Activated gamma-delta T cell (primary cell): ENCODE results near the gene NRN1L.
"Not testable (repeated sequence)": the region's sequence is repeated elsewhere in the genome, so short reads cannot be mapped to it uniquely, and the experiment has no call there.

Experiments
- DNase-seq: peaks from one replicate; lab custom pipeline; 2025; lab: John Stamatoyannopoulos, UW

Gene NRN1L

DNA sequence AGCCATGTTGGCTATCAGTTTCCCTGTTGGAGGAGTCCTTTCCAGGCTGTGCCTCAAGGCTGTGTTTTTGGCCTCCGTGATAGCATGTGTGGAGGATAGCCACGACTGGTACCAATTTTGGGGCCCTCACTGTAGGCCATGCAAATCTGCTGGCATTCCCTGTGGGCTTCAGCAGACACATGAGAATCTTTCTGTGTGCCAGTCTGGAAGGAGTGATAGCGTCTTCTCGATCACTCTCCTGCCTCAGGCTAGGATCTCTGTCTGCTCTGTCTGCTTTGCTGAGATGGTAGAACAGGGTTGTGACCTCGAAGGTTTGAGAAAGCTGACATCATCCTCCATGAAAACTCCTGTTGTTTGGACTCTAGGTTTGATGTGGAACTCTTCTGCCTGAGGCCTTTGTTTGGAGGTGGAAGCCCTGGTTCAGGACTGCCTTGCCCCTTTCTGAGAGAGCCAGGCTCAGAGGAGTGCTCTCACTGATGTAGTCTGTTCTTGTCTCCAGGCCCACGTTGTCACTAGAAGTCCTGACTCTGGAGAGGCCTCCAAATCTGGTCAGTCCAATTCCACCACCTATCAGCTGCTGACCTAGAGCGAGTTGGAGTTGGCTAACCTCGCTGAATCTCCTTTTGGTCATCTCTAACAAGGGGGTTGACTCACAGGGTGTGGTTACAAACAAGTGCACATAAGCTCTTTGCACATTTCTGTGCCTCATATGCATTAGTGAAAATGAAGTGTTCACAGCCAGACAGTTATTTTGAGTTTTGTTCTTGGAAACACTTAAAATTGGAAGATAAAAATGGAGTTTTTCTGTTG is 23.9 kb upstream of the NRN1L start:
- DNase-seq = no peak

- DNase-seq = no peak
Measured at GRCh38 chr16:67861877-67862276, 22.8 kb upstream of the NRN1L start.

DNA sequence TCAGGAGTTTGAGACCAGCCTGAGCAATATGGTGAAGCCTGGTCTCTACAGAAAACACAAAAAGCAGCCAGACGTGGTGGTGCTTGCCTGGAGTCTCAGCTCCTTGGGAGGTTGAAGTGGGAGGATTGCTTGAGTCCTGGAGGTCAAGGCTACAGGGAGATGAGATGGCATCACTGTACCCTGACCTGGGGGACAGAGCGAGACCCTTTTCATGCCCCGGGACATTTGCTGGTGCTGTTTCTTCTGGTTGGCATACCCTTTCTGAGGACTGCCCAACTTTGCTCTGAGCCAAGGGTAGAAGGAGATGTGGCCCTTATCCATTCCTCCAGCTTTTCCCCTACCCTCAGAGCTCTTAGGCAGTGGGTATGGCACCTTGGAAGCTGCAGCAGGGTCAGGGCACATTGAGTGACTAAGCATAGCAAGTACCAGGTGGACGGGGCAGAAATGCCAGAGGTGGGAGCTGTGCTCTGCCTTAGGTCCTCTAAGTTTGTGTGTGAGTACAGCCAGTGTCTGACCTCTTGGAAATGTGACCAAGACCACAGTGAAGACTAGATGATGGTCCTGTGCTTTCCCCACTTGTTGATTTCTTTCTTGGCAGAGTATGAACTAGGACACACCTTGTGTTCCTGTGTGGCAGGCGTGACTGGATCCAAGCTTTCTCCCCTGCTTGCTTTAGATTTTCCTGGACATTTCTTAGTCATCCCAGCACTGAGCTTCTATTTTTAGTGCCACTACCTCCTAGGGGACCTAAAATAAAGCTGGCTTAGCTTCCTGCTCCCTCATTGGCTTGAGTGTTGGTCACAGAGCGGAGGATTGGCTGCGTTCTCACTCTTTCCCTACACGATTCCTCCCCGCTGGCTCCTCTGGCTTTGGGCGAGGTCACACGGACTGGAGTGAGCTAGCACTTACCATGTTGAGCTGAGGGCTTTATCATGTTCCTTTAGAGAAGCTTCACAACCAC is 21.8 kb upstream of the NRN1L start:
- DNase-seq = no peak

DNA sequence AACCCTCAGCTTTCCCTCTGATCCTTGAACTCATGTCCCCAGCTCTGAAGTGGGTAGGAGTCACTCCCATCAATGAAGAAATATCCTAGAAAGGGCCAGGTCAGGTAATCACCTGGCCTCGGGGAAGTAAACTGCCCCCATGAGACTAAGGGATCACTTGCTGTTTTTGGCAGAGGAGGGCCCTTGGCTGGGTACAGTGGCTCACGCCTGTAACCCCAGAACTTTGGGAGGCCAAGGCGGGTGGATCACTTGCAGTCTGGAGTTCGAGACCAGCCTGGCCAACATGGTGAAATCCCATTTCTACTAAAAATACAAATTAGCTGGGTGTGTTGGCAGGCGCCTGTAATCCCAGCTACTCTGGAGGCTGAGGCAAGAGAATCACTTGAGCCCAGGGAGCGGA is 20.6 kb upstream of the NRN1L start:
- DNase-seq = not testable (repeated sequence)

DNA sequence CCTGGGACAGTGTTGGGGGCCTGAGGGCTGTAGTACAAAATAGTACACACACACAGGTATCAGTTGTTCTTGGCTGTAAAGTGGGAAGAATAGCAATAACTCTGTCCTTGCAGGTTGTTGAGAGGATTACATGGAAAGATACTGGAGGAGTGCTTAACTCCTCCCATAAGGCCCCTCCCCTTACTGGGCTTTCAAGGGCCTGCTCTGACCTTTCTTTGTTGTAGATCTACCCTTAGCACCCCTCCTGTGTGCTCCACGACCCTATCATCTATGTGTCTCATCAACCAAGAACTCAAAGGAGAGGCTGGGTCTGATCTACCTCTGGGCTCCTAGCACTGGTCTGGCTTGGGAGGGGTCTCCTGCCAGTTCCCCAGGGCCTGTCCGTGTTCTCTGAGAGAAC is 20.1 kb upstream of the NRN1L start:
- no peak for DNase-seq

- no peak for DNase-seq
Measured at GRCh38 chr16:67865318-67865717, 19.4 kb upstream of the NRN1L start.

- DNase-seq = no peak
Measured at GRCh38 chr16:67868290-67868689, 16.4 kb upstream of the NRN1L start.

- no peak for DNase-seq
Measured at GRCh38 chr16:67869653-67870052, 15.0 kb upstream of the NRN1L start.

DNA sequence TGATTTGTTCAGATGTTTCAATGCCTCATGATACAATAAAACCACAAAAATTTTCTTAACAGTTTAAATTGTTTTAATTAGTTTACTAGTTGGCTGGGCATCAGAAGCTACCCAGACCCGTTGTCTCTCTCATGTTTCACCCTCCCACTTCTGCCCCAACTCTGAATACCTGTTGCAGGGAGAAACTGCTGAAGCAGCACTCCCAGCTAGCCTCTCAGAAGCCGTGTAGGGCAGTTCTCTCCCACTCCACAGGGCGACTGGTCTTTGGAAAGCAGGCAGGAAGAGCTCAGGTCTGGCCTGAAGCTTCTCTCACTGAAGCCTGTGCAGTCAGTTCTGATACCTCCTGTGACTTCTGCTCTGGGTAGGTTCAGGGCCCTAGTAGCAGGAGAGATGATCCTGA is 13.4 kb upstream of the NRN1L start:
- no peak for DNase-seq

DNA sequence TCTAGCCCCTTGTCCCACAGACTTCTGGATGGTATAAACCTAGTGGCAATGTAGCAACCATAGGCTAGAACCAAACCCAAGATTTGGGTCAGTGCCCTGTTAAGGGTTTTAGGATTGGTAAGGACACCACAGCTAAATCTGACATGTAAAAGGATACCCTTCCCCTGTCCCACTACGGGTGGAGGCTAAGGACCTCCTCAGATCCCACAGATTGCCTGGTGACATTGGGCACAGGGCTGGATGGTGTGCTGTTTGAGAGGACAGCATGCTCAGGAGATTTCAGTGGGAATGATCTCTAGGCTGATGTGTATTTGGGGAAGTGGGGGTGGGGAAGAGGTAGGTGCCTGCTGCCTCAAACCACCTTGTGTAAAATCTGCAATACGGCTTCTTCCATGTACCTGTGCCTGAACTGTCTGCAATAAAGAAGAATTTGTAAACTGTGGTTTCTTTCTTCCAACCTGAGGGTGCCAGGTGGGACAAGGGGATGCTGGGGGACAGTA is 12.5 kb upstream of the NRN1L start:
- no peak for DNase-seq

DNA sequence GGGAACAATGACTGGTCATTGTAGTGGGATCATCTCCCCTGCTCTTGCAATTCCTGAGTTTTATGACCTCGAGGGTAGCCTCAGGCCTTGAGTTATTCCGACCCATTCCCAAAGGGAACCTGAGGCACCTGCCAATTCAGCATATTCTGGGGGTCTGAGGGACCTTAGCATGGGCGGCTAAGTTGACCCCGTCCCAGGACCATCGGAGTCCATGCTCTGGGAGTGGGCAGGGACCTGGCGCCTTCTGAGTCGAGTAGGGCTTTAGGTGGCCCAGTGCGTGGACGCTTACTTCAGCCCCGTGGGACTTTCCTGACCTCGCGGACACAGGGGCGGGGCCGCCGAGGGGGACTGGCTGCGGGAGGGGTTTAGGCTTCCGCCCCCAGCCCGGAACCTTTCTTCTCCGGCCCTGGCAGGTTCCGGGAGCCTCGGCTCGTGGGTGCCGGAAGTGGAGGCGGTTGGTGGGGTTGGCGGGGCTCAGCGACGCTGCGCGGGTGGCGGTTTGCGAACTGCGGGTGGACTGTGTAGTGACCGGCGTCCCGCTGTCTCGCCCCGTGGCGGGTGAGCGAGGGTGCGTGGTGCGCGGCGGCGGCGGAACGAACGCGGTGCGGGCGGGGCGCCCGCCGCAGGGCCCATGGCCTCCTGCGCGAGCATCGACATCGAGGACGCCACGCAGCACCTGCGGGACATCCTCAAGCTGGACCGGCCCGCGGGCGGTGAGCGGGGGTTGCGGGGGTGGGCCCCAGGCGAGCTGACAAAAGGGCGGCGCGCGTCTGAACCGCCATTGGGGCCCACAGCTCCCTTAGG is 11.9 kb upstream of the NRN1L start, which contains the start of gene EDC4:
TSS of gene EDC4 (plus strand) at position 422 of the 804 bp plus-strand sequence. CDS start at position 632, 210 bp downstream.
- peak; percentile 75 for DNase-seq

DNA sequence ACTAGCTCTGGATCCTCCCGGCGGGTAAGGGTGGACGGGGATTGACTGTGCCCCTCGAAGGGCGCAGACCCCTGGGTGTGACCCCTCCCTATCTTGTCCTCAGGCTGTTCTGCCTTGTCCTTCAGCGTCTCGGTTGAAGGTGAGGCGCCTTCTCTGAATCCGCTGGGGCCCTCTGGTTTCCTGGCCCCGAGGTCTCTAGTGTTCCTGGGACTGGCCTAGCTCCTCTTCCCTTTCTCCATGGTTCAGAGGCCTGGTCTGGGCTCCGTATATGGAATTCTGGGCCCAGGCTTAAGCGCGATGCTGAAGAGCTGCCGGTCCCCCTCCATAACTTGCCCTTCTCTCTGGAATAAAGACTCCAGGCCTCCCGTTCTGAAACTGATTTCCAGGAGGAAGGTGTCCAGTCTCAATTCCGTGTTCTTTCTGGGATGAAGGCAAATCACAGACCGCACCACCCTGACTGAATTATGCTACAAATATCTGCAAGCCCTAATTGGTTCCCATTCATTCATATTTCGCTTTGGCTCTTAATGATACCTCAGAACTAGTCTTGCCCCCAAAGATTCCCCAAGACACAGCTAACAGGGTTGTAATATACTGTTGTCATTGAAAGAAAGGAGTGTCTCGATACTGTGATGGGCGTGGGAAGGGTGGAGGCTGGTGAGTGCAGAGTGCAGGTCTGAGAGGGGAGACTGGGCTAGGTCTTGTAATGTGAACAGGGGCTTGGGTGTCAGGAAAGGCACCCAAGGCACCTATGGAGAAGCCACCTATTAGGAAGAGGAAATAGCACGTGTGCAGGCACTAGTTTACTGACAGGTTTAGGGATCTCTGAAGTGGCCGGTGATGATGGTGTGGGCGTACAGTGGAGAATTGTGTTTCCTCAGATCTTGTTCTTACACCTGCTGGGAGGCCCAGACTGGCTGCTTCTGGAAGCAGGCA is 11.0 kb upstream of the NRN1L start:
- DNase-seq = no peak

DNA sequence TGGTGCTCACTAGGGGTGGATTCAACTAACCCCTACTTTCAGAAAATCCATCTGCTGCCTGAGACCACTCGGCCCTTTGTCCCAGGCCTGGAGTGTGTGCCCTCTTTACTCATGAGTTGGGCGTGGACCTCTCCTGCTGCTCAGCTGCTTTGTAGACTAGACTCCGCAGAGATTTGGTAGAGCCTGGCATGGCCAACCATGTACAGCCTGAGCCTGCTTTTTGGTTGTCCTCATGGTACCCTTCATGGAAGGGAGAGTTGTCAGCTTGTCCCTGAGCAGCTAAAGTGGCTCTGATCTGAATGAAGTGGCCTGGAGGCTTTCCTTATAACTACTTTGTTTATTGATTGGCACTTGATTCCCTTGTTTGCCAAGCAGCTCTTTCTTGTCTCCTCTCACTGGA is 10.3 kb upstream of the NRN1L start:
- no peak for DNase-seq

DNA sequence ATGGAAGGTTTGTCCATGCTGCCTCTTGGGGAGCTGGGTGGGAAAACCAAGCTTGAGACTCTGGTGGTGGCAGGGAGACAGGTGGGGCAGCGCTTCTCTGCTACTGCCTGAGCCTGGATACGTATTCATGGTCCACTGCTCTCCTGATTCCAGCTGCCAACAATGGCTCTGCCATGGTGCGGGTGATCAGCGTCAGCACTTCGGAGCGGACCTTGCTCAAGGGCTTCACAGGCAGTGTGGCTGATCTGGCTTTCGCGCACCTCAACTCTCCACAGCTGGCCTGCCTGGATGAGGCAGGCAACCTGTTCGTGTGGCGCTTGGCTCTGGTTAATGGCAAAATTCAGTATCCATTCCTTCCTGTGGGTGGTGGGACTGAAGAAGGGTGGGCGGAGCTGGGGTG is 7.6 kb upstream of the NRN1L start:
- no peak for DNase-seq

DNA sequence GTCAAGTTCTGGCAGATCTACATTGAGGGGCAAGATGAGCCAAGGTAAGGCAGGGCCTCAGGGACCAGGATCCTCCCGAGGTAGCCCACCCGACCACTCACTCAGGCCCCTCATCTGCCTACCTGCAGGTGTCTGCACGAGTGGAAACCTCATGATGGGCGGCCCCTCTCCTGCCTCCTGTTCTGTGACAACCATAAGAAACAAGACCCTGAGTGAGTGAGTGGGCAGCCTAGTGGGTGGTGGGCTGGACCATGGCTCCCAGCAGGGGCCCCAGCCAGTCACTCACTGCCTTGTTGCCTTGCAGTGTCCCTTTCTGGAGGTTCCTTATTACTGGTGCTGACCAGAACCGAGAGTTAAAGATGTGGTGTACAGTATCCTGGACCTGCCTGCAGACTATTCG is 6.5 kb upstream of the NRN1L start:
- no peak for DNase-seq

- DNase-seq = no peak
Measured at GRCh38 chr16:67878846-67879245, 5.8 kb upstream of the NRN1L start.

GRCh38 chr16:67879462-67879861 is 5.2 kb upstream of the NRN1L start:
- DNase-seq = no peak

DNA sequence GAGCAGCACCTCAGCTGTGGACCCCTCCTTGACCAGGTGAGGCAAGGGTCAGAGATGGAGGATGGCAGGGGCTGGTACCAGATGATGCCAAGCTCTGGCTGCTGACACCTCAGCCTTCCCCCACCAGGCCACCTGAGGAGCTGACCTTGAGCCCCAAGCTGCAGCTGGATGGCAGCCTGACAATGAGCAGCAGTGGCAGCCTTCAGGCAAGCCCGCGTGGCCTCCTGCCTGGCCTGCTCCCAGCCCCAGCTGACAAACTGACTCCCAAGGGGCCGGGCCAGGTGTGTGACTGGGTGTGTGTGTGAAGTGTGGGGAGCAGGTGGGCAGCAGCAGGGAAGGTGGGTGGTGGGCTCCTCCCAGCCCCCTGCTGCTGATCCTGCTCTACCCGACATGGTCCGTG is 4.7 kb upstream of the NRN1L start:
- DNase-seq = no peak

DNA sequence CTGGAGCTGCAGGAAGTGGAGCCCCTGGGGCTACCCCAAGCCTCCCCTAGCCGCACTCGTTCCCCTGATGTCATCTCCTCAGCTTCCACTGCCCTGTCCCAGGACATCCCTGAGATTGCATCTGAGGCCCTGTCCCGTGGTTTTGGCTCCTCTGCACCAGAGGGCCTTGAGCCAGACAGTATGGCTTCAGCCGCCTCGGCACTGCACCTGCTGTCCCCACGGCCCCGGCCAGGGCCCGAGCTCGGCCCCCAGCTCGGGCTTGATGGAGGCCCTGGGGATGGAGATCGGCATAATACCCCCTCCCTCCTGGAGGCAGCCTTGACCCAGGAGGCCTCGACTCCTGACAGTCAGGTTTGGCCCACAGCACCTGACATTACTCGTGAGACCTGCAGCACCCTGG is 4.1 kb upstream of the NRN1L start:
- DNase-seq = no peak

DNA sequence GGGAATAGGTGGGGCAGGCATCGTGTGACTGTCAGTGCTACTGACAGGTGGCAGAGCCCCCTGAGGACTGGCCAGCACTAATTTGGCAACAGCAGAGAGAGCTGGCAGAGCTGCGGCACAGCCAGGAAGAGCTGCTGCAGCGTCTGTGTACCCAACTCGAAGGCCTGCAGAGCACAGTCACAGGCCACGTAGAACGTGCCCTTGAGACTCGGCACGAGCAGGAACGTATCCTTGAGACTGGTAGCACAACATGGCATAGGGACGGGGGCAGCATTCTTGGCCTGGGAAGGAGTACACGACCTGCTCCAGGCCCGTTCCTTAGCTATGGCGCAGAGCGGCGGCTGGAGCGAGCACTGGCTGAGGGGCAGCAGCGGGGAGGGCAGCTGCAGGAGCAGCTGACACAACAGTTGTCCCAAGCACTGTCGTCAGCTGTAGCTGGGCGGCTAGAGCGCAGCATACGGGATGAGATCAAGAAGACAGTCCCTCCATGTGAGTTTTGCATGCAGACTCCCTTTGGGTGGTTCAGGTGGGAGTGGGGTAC is 3.0 kb upstream of the NRN1L start:
- DNase-seq = no peak
